DMS79 treated with DMSO at 0.1 percent for 48 hours (cell line): ENCODE measurements around the gene PITRM1.

Source experiments
- DNase-seq: peaks from one replicate; lab custom pipeline; 2025; lab: John Stamatoyannopoulos, UW

PITRM1 gene

GRCh38 chr10:3100856-3101640 lies 71.5 kb downstream of the PITRM1 start:
- no peak for DNase-seq

DNA sequence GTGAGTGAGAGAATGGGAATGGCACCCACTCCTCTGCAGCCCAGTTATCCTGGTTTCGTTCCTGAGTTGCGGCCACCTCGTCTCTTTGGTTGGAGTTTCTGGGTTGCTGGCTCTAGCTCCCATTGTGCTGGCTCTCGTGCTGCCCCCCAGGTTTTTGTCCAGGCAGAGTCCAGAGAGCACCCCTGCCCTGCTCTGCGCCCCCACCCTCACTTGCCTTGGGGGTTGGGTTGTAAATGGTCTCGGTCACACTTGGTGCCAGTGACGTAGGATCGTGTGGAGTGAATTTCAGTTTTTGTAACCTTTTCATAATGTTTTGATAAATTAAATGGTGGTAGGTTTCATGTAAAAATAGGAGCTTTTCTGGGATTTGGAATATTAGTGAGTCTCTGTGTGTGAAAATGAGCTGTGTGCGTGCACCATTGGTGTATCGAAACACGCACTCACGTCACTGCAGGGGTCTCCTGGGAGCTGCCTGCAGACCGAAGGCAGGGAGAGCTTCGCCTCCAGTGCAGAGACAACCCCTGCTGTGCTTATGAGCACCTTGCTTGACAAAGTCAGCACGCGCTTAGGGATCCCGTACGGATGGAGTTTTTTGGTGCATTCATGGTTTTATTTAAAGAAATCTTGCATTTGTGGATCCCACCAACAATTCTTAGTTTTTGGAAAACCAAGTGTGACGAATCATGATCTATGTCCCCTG lies 72.3 kb downstream of the PITRM1 start:
- DNase-seq: no peak

DNA sequence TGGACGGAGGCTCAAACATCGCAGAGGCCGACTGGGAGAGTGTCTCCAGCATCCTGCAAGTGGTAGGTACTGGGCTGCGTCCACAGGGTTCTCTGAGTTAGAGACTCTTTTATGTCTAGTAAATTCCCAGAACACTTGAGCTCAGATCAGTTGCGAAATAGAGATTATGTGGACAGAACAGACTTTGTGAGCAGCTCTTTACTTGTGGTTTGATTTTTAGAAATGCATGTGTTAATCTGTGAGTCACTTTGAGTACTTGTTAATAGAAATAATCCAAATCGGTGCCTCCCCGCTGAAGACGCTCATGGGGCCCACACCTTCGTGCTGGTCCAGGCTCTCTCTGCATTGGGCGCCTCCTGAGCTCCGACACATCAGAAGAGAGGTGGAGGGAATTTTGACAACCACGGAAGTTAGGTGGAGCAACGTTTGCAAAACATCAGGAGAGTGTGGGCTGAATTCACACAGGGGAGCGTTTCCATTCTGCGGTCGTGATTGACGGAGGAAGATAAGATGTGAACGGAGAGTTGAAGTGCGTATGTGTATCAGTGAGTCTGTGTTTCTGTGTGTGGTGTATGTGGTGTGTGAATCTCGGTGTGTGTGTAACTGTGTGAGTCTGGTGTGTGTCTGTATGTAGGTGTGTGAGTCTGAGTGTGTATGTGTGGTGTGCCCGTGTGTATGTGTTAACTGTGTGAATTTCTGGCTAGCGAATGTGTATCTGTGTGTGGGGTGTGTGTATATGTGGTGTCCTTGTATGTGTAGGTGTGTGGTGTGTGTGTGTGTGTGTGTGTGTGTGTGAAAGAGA lies 73.1 kb downstream of the PITRM1 start:
- no peak for DNase-seq

DNA sequence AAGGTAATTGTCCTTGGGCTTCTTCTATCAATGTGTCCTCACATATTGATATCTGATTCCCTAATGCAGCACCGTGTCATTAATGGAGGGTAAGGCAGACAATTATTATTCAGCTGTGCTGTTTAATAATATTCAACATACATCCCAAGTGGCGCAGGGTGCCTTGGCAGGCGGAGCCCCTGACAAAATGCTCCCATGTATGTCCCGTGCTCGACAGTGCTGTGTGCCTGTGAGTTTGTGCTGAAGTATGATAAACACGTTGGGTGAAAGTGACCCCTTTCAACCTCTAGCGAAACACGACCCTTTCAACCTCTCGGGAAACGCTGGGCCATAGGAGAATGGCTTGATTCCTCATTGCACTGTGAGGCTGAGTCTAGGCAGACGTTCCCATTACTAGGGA lies 73.9 kb downstream of the PITRM1 start:
- no peak for DNase-seq

- no peak for DNase-seq
Measured at GRCh38 chr10:3097160-3097559, 75.4 kb downstream of the PITRM1 start.

- no peak for DNase-seq
Measured at GRCh38 chr10:3096149-3096548, 76.4 kb downstream of the PITRM1 start.

- no peak for DNase-seq
Measured at GRCh38 chr10:3095373-3096139, 77.0 kb downstream of the PITRM1 start.

GRCh38 chr10:3094609-3095036 lies 78.0 kb downstream of the PITRM1 start:
- DNase-seq: no peak

GRCh38 chr10:3093996-3094395 lies 78.6 kb downstream of the PITRM1 start:
- DNase-seq: no peak

GRCh38 chr10:3091921-3092320 lies 80.7 kb downstream of the PITRM1 start:
- no peak for DNase-seq

GRCh38 chr10:3090914-3091787 lies 81.4 kb downstream of the PITRM1 start:
- peak; percentile 4 for DNase-seq

GRCh38 chr10:3090388-3090787 lies 82.2 kb downstream of the PITRM1 start:
- no peak for DNase-seq
